ENCODE data around the gene THRB.

THRB gene

GRCh38 chr3:24258727-24259600, 235.7 kb downstream of the THRB start:
- H3K27ac Mint-ChIP-seq: no peak overlapping the region
- no peak for TF ChIP-seq CTCF (IDR thresholded peaks at IDR 0.05)
- no peak for DNase-seq
- no peak overlapping the region for H3K4me3 Mint-ChIP-seq
- no peaks in the 10 kb centered on the region for H3K36me3 Mint-ChIP-seq (ENCODE audit: low read depth)
- no peaks in the 10 kb centered on the region for H3K27me3 Mint-ChIP-seq (ENCODE audit: low read depth, poor library complexity)
- H3K4me1 Mint-ChIP-seq: peaks cover 6% of the 10 kb centered on the region
- no peaks in the 10 kb centered on the region for H3K9me3 Mint-ChIP-seq

GRCh38 chr3:24258260-24258659, 236.4 kb downstream of the THRB start:
- TF ChIP-seq CTCF (IDR thresholded peaks at IDR 0.05): no peak
- no peak for DNase-seq
- H3K27ac Mint-ChIP-seq: no peak overlapping the region
- no peaks in the 10 kb centered on the region for H3K36me3 Mint-ChIP-seq (ENCODE audit: low read depth)
- no peaks in the 10 kb centered on the region for H3K27me3 Mint-ChIP-seq (ENCODE audit: low read depth, poor library complexity)
- H3K4me1 Mint-ChIP-seq: peaks cover 6% of the 10 kb centered on the region
- no peak overlapping the region for H3K4me3 Mint-ChIP-seq
- H3K9me3 Mint-ChIP-seq: no peaks in the 10 kb centered on the region

DNA sequence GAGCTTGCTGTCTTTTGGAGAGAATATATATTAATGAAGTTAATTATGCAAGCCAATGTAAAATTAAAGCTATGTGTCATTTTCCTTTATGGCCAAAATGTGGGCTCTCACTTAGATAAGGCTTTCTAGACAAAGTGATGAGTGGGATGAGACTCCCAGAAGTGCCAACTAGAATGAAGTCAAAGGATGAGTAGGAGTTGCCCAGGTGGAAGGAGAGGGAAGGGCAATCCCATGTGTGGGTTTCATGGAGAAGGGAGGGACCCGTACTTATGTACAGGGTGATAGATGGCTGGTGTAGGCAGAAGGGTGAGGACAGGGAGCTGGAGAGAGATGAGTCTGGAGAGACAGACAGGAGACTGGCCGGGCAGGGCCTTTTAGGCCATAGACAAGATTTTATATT, 239.2 kb downstream of the THRB start:
- Mint-ChIP-seq H3K27me3 (ENCODE audit: low read depth, poor library complexity) (no peaks in the 10 kb centered on the region), H3K36me3 (ENCODE audit: low read depth) (no peaks in the 10 kb centered on the region), H3K9me3 (no peaks in the 10 kb centered on the region), H3K4me3 (no peak overlapping the region), H3K4me1 (peaks cover 6% of the 10 kb centered on the region), H3K27ac (no peak overlapping the region)
- TF ChIP-seq CTCF (IDR thresholded peaks at IDR 0.05): no peak
- no peak for DNase-seq

DNA sequence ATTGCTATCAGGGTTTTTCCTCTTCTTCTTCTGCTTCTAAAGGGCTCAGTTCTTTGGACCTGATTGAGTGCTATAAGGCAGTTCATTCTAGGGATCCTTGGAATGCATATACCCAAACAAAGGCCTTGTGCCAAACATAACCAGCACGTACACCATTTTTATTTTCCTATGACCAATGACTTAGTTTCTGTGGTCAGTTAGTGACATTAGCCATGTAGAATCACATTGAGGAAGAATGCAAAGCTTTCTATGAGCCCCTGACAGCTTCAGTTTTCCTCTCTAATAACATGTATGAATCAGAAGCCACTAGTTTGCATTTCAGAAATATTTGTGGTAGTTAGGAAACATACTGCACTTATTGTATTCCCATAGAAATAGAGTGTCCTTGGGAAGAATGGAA, 240.0 kb downstream of the THRB start:
- DNase-seq: no peak
- Mint-ChIP-seq H3K36me3 (ENCODE audit: low read depth) (no peaks in the 10 kb centered on the region), H3K4me3 (no peak overlapping the region), H3K9me3 (no peaks in the 10 kb centered on the region), H3K27ac (no peak overlapping the region), H3K4me1 (peaks cover 6% of the 10 kb centered on the region), H3K27me3 (ENCODE audit: low read depth, poor library complexity) (peaks cover 3% of the 10 kb centered on the region)
- TF ChIP-seq CTCF (IDR thresholded peaks at IDR 0.05): no peak

DNA sequence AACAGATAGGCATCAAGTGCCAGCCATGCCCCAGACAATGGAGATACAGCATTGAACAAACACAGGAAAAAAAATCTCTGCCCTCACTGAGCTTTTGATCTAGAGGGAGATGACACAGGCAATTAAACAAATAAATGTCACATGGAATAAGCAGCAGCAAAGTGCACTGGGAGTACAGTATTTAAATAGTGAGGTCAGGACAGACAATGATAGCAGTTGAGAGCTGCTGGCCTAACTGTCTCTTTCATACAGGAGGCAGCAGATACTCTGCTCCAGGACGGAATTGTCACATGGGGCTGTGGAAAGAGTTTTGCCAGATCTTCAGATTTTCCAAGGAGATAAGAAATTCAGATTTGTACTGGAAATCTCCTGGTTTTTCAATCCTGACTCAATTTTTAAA, 241.3 kb downstream of the THRB start:
- H3K36me3 Mint-ChIP-seq (ENCODE audit: low read depth): no peaks in the 10 kb centered on the region
- no peak overlapping the region for H3K27ac Mint-ChIP-seq
- peaks cover 3% of the 10 kb centered on the region for H3K27me3 Mint-ChIP-seq (ENCODE audit: low read depth, poor library complexity)
- no peaks in the 10 kb centered on the region for H3K9me3 Mint-ChIP-seq
- no peak for TF ChIP-seq CTCF (IDR thresholded peaks at IDR 0.05)
- H3K4me3 Mint-ChIP-seq: no peak overlapping the region
- H3K4me1 Mint-ChIP-seq: peaks cover 6% of the 10 kb centered on the region
- DNase-seq: no peak

DNA sequence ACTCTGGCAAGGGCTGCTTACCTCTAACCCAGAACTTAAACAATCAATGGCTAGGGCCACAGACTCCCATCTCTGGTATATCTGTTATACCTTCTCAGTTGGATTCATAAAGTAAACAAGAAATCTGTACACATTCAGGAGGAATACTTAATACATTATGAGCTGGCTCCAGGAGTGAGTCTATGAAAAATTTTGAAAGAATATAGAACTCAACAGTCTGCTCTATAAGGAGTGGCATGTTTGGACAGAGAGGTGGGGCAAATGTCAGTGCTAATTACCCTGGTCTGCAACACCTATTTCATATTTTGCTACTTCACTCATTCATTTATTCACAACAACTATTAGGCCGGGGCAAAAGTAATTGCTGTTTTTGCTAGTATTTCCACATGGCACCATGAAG, 245.1 kb downstream of the THRB start:
- Mint-ChIP-seq H3K4me3 (no peak overlapping the region), H3K27ac (no peak overlapping the region), H3K36me3 (ENCODE audit: low read depth) (no peaks in the 10 kb centered on the region), H3K4me1 (no peaks in the 10 kb centered on the region), H3K9me3 (no peaks in the 10 kb centered on the region), H3K27me3 (ENCODE audit: low read depth, poor library complexity) (peaks cover 3% of the 10 kb centered on the region)
- no peak for DNase-seq
- no peak for TF ChIP-seq CTCF (IDR thresholded peaks at IDR 0.05)
